HG03280 (cell line): ENCODE data around the gene ARMS2.

Experiments used
- ATAC-seq: cut with Tn5 transposase; IDR thresholded peaks from one replicate; pipeline ENCODE4 v1.9.1; 2021; ENCODE audit warnings: mild to moderate bottlenecking, moderate library complexity; ENCODE audit not compliant: unreplicated experiment

The ARMS2 gene

GRCh38 chr10:122492999-122493481 lies 38.6 kb downstream of the ARMS2 start:
- no peak for ATAC-seq

DNA sequence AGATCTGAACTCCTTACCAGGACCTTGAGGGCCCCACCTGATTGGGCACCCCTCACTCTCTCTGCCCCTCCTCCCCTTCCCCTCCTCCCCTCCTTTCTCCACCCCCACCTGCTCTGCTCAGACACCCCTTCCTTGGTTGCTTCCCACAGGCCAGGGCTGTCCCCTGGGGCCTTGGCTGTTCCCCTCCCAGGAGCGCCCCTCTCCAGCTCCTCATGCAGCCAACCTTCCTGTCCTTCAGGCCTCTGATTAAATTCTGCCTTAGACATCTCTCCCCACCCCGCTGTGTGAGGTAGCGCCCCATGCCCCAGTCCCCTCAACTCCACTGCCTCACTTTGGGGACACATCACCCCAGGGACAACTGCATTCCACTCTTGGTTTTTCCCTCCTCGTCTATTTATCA lies 39.3 kb downstream of the ARMS2 start:
- no peak for ATAC-seq

- no peak for ATAC-seq
Observed at GRCh38 chr10:122494173-122494820, 39.8 kb downstream of the ARMS2 start.

- ATAC-seq: no peak
Observed at GRCh38 chr10:122494833-122495232, 40.4 kb downstream of the ARMS2 start.

DNA sequence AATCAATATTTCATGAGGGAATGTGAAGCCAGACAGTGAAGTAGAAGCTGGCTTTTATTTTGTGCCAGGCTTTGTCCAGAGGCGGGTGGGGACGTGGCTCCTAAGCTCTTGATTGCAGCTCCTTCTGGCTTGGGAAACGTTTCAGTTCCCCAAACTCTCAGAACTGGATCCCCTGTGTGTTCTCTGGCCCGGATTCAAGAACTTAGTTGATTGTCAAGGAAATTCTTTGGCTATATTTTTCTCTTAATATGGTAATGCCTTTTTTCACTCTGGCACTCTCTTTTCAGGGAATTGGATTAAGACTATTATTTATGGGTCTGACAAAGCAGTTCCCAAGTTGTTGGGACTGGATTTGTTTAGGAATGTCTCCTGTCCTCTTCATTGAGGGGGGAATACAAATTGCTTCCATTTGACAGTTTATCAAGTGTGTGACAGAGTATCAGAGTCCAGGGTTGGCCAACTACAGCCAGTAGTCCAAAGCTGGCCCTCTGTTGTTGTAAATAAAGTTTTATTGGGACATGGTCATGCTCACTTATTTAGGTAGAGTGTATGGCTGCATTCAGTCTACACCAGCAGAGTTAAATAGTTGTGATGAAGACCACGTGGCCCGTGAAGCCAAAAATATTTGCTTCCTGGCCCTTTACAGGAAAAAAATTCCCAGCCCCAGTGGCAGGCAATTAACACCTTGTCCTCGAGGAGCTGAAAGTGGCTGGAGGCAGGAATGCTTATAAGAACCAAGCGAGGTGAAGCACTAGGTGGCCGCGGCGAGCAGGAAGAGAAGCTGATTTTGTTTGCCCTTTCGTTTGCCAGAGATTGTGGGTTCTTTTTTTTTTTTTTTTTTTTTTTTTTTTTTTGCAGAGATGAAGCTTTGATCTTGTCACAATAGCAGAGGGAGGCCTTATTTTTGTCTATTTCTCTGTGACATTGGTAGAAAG lies 41.2 kb downstream of the ARMS2 start:
- no peak for ATAC-seq

DNA sequence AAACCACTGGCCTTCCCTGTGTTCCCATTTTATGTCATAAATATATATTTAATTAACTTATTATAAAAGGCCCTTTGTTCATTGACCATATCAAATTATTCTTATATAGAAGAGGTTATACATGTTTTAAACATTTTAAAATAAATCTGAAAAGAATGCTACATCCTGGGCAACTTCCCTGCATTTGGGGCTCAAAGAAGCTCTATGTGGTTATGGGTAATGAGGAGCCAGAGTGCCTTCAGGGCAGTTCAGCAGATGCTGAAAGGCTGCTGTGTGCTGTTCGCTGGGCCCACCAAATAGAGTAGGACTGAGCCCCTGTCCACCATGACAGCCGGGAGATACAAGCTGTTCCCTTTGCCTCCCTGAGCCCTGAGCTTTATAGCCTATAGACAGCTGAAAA lies 42.8 kb downstream of the ARMS2 start:
- ATAC-seq: no peak

DNA sequence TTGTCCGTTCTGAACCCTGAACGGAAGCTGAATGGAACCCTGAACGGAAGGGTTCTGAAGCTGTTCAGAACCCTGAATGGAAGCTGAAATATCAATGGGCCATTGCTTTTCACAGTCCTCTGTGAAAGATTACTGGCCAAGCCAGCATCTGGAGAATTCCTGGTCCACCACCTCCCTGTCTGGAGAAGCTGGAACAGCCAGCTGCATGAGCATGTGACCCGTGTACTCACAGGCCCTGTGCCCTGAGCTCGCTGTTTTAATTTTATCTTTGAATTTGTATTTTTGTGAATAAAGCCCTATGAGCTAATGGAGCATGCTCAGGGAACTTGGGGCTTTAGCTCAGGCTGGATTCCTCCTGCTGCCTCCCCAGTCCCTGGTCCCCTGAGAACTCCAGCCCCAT lies 44.1 kb downstream of the ARMS2 start:
- no peak for ATAC-seq

- no peak for ATAC-seq
Observed at GRCh38 chr10:122499012-122499411, 44.6 kb downstream of the ARMS2 start.

- ATAC-seq: no peak
Observed at GRCh38 chr10:122499491-122499941, 45.1 kb downstream of the ARMS2 start.

DNA sequence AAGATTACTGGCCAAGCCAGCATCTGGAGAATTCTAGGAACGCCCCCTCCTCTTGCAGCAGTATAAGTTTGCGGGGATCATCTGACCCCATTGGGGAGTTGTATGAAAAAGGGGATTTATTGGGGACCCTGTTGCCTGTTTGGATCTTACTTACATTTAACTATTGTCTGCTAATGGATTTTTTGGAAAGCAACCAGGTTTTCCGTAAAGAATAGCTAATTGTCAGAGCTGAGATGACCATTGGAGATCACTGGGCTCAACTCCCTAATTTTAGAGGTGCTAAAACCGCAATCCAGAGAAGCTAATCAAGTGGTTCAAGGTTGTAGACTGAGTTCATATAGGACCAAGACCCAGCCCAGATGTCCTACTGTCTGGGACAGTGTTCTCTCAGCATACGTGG lies 45.7 kb downstream of the ARMS2 start:
- no peak for ATAC-seq

- ATAC-seq: no peak
Observed at GRCh38 chr10:122500726-122501125, 46.3 kb downstream of the ARMS2 start.

GRCh38 chr10:122503012-122503411 lies 48.6 kb downstream of the ARMS2 start:
- no peak for ATAC-seq

GRCh38 chr10:122503886-122504609 lies 49.6 kb downstream of the ARMS2 start:
- ATAC-seq: no peak

GRCh38 chr10:122504610-122504950 lies 50.1 kb downstream of the ARMS2 start:
- no peak for ATAC-seq

DNA sequence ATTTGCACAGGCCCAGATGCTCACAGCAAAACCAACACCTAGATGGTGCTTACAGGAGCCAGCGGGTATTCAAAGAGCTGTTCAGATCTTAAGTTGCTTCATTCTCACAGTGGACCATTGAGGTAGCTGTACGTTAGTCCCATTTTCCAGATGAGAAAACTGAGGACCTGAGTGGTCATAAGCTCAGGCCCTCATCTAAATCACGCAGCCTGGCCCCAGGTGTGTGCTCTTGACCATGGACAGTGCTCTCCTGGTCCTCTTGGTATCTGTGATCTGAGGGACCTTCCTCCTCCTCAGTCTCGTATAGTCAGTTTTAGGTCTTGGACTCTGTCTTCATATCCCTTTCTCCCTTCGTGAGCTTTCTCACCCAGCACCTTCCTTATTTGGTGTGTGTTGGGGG lies 50.6 kb downstream of the ARMS2 start:
- ATAC-seq: no peak

DNA sequence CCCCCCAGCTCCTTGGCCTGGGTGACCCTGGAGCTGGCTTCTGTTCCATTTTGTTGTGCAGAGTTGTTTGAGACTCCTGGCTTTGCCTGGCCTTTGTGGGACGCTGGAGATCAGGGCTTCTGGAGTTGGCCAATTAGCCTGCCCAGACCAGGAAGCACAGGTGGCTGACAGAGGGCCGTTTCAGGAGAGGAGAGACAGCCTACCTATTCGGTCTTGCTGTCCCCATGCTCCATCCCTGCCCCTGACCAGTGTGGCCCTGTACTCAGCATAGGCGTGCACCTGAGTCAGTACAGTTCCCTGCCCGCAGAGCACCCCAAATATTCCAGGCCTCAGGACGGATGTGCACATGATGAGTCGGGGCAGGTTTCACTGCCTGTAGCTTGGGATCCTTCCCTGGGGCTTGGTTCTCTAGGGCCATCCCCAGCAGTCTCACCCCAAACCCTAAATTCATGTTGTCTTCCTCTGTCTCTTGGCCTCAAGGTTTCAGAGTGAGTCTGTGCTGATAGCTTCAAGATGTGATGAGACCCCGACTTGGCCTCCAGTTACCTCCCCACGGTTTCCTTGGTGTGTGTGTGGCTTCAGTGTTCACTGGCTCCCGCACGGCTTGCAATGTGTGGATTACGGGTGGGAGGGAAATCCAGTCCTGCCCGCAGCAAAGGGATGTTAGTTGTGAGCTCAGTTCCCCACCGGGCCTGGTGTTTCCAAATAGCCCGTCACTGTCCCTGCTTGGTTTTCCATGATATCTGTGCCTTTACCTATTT lies 51.6 kb downstream of the ARMS2 start:
- no peak for ATAC-seq
